GM21360 (cell line): Measurements from ENCODE around the gene PKMYT1.

Experiments used
- ATAC-seq: cut with Tn5 transposase; IDR thresholded peaks from one replicate; pipeline ENCODE4 v1.9.1; 2021; ENCODE audit warnings: mild to moderate bottlenecking, moderate library complexity; ENCODE audit not compliant: unreplicated experiment

PKMYT1 gene

GRCh38 chr16:3000540-3000939, 20.3 kb upstream of the PKMYT1 start:
- no peak for ATAC-seq

GRCh38 chr16:2999929-3000328, 19.7 kb upstream of the PKMYT1 start:
- ATAC-seq = no peak

- ATAC-seq = no peak
Observed at GRCh38 chr16:2996298-2996697, 16.1 kb upstream of the PKMYT1 start.

GRCh38 chr16:2992383-2993081, 12.3 kb upstream of the PKMYT1 start:
- no peak for ATAC-seq

- no peak for ATAC-seq
Observed at GRCh38 chr16:2991566-2992261, 11.5 kb upstream of the PKMYT1 start.

DNA sequence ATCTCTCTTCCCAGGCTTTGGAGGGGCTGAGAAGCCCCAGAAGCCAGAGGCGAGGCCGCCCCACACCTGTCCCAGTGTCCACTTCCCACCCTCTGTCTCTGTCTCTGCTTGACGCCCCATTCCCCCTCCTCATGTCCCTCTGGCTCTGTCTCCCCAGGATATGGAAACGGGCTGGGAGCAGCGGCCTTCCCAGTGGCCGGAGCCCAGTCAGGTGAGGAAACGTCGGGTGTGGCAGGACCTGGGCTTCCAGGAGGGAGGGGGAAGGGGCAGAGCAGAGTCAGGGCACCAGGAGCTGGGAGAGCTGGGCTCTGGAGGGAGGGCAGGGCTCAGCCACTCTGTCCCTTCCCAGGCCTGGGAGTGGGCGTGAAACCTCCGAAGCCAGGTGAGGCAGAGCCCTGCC, 10.6 kb upstream of the PKMYT1 start:
- no peak for ATAC-seq

DNA sequence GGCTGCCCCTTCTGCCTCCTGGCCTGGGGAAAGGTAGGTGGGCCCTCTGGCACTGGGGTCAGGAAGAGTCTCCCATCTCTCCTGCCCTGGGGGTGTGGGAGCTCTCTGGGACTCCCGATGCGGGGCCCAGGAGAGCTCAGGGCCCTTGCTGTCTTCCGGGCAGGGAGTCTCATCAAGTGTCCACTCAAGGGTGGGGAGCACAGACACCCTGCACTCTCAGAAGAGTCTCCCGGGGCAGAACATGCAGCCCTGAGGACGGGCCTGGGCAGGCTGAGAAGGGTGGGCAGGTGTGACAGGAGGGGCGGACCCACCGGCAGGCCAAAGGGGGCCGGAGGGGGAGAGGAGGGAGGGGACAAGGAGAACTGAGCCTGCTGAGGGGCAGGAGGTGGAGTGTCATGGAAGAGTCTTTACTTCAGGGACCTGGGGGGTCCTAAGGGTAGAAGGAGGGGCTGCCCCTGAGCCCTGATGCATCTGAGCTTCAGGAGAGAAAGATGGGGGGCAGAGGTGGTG, 8.4 kb upstream of the PKMYT1 start:
- no peak for ATAC-seq

DNA sequence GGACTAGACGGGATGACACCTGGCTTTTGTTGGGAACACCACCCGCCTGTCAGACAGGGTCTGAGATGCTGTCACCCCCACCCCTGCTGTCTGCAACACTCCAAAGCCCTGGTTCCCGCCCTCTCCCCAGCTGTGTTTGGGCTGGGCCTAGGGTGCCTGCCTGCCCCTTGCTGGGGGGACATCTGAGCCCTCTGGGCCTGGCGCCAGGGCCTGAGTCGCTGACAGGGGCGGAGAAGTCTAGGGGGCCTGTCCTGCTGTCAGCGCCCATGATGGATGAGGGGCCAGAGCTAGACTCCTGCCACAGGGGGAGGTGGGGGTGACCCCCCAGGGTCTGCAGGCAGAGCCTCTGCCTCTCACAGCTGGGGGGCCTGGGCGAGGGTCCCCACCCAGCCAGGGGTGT, 7.6 kb upstream of the PKMYT1 start:
- ATAC-seq = no peak

DNA sequence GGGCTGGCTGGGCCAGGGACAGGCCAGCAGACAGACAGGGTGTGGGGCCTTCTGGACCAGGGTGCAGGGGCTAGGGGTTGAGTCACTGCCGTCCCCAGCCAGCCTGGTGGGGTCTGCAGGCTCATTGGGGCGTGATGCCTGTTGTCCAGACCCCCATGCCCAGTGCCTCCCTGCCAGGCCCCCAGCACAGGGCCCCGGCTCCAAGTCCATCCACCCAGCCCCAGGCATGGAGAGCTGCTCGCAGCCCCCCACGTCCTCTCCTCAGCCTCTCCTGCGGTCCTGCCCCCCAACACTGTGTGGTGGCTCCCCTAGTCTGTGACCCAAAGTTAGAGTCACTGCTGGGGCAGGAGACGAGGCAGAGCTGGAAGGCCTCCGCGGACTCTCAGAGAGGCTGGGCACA, 7.0 kb upstream of the PKMYT1 start:
- ATAC-seq = no peak

- ATAC-seq = no peak
Observed at GRCh38 chr16:2986623-2987188, 6.5 kb upstream of the PKMYT1 start.

- ATAC-seq = no peak
Observed at GRCh38 chr16:2985893-2986355, 5.7 kb upstream of the PKMYT1 start.

DNA sequence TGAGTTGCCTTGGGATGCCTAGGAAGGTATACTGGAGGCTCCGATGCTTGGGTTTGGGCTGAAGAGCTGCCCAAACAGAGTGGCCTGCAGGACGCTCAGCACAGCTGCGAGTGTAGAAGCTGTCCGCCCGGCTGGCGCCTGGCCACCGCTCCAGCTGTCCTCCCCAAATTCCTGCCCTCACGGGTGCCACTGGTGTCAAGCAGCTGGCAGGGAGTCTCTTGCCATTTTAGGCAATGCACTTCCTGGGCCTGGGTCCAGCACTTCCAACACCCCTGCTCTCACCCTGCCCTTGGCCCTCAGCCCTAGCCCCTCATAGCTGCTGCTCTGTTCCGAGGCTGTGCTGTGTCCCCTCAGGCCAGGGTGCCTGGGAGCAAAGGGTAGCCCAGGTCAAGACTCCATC, 5.2 kb upstream of the PKMYT1 start:
- ATAC-seq = no peak

DNA sequence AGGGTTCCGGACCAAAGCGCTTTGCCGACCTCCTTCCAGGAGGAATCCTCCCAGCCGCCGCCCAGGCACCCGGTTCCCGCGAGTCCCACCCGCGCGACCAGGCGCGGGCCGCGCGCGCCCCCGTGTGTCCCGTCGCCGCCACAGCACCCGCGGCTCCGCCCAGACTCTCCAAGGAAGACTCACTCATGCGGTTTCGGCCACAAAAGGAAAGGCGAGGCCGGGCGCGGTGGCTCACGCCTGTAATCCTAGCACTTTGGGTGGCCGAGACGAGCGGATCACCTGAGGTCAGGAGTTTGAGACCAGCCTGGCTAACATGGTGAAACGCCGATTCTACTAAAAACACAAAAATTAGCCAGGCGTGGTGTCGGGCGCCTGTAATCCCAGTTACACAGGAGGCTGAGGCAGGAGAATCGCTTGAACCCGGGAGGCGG, 3.5 kb upstream of the PKMYT1 start:
- ATAC-seq = no peak

- no peak for ATAC-seq
Observed at GRCh38 chr16:2982402-2982801, 2.2 kb upstream of the PKMYT1 start.

GRCh38 chr16:2981899-2982250, 1.6 kb upstream of the PKMYT1 start:
- ATAC-seq = no peak

DNA sequence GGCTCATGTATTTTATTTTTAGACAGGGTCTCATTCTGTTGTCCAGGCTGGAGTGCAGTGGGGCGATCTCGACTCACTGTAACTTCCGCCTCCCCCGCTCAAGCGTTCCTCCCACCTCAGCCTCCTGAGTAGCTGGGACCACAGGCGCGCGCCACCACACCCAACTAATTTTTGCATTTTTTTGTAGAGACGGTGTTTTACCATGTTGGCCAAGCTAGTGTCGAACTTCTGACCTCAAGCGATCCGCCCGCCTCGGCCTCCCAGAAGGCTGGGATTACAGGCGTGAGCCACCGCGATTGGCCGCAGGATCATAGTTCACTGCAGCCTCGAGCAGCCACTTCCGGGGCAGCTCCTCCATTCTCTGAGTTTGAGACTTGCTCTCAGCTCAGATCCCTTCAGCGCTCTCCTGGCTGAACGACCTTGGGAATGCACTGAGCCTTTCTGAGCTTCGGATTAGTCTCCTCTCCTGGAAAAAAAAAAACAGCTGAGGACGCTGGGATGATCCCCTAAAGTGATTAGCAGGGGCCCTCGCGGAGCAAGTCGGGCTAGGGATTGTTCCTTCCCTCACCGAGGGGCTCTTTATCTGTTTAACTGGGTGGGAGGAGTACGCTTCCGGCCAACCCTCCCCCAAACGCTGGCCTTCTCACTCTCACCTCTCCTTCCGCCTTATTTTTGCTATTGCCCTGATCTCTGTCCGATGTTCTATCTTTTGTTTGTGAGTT, 1.1 kb upstream of the PKMYT1 start:
- no peak for ATAC-seq

- ATAC-seq = peak; percentile 7
Observed at GRCh38 chr16:2979669-2980226, 498 bp downstream of the PKMYT1 start.

GRCh38 chr16:2977440-2977839, 2.8 kb downstream of the PKMYT1 start:
- no peak for ATAC-seq

- no peak for ATAC-seq
Observed at GRCh38 chr16:2976673-2977072, 3.6 kb downstream of the PKMYT1 start.

DNA sequence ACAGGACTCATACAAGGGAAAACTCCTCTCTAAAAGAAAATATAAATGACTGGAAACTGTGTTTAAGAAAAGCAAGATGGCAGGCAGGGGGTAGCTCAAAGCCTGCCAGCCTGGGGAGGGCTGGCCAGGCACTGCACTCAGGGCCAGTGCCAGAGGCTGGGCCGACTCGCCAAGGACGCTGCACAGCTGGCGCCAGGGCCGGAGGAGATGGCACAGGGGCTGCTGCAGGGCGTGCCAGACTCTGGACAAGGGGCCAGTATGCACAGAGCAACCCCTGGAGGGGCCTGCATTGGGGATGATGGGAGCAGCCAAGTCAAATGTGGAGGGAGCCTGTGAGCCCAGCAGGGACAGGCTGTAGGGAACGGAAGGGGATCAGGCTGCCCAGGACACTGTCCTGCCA, 4.0 kb downstream of the PKMYT1 start:
- ATAC-seq = no peak

DNA sequence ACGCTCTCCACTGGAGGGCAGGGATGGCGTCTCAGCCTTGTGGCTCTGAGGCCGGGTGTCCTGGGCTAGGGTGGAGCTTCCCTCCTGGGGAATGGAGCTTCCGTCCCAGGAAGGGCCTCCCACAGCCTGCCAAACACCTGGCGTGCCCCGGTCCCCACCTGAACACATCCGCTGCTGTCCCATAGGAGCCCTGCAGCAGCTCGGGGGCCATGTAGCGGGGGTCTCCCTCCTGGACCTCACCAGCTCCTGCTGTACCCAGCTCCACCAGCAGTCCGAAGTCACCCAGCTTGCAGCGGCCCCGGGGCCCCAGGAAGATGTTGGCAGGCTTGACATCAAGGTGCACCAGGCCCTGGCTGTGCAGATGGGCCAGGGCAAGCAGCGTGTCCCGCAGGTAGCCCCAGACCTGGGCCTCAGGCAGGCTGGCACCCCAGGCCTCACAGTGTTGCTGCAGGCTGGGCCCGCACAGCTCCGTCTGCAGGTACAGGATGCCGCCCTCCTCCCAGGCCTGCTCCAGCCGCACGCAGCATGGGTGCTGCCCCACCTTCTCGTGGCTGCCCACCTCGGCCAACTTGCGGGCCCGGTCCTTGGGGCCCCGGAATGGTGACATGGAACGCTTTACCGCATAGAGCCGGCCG, 5.0 kb downstream of the PKMYT1 start:
- ATAC-seq = no peak
